Measurements from ENCODE around the gene FAM221B.
A peak's percentile ranks its signal among the peaks of the same experiment; 100 is the strongest.

- TF ChIP-seq EZH2 (optimal IDR thresholded peaks at IDR 0.05; ENCODE audit: low read depth, low read length) (no peak), CTCF (IDR thresholded peaks at IDR 0.05; ENCODE audit: low read length) (peak; percentile 50)
These were observed 14.3 kb downstream of the FAM221B start for GRCh38 chr9:35814106-35814840.

Measured in MM.1S (cell line).